K562 (cell line): ENCODE results near the gene CREB3L2. TPM values are rescaled to one million over a fixed set of nuclear protein-coding genes. Genes with fewer than 3 reads are reported as not detected.

Source experiments
- ATAC-seq: fragments of 200-7000 bp; cut with Tn5 transposase; 3 replicates; pipeline ENCODE4 v1.9.1; 2020; ENCODE audit warnings: moderate library complexity
- BruUV-seq: library from RNA; stranded (reverse); fragments of 400-500 nt; replicated peaks from 2 replicates; lab custom pipeline; 2021; lab: Mats Ljungman, UMichigan
- CTCF ChIA-PET: fragments of 300-600 bp; formaldehyde crosslinking; extraction: SDS; loops from one replicate; lab custom pipeline; 2021; ENCODE audit warnings: low intra/inter-chr PET ratio; lab: Yijun Ruan, JAX
- POLR2A ChIA-PET: fragments of 300-600, 350-650 bp; sonication (Branson Sonifier 250); formaldehyde crosslinking; extraction: SDS; loops from one replicate; lab custom pipeline; 2021; ENCODE audit warnings: antibody characterized with exemption, inconsistent platforms; lab: Yijun Ruan, JAX
- DNase-seq, 4 experiments: peaks; one replicate each; pipeline versions ENCODE4 v3.0.0 to v3.0.0-alpha.2; 2011 to 2018; ENCODE audit warnings: low spot score in 3 of 4, mixed read lengths in 3 of 4; ENCODE audit errors: extremely low read depth in 1 of 4
- FAIRE-seq: peaks from 2 replicates; lab custom pipeline; 2011; peaks lifted over from hg19 to GRCh38; lab: Jason Lieb, UNC
- H2AFZ ChIP-seq: 2 replicates; pipeline ENCODE4 v1.6.0; 2011; ENCODE audit warnings: low read depth, low read length, control low read depth, inconsistent platforms
- H3K27ac ChIP-seq: fragments of 200-600 bp; 3 replicates; pipeline ENCODE4 v1.8.0; 2011; ENCODE audit warnings: low read depth, mild to moderate bottlenecking, control low read depth, inconsistent platforms, low read length, moderate library complexity, mixed read lengths; ENCODE audit errors: extremely low read depth
- H3K27me3 ChIP-seq, 2 experiments: fragments of 300-600 bp in 1 of 2; 2 replicates in 1 of 2; 3 replicates in 1 of 2; pipeline versions ENCODE4 v1.6.0 to v1.8.0; 2011; ENCODE audit warnings: inconsistent platforms in 2 of 2, low read length in 2 of 2, mild to moderate bottlenecking in 1 of 2, mixed read lengths in 1 of 2, moderate library complexity in 1 of 2; ENCODE audit not compliant: control insufficient read depth in 2 of 2, insufficient read depth in 2 of 2
- H3K36me3 ChIP-seq: fragments of 300-600 bp; 3 replicates; pipeline ENCODE4 v1.8.0; 2011; ENCODE audit warnings: mild to moderate bottlenecking, low read length, inconsistent platforms; ENCODE audit not compliant: control insufficient read depth, insufficient read depth
- H3K4me1 ChIP-seq, 2 experiments: fragments of 200-600 bp in 1 of 2; replicated peaks in 1 of 2; 2 replicates in 1 of 2; 3 replicates in 1 of 2; pipeline versions ENCODE4 v1.5.1 to v1.8.0; 2011; ENCODE audit warnings: inconsistent platforms in 2 of 2, low read length in 2 of 2, mild to moderate bottlenecking in 1 of 2, mixed read lengths in 1 of 2, moderate library complexity in 1 of 2; ENCODE audit not compliant: control insufficient read depth in 2 of 2, insufficient read depth in 2 of 2
- H3K4me2 ChIP-seq: 2 replicates; pipeline ENCODE4 v1.6.1; 2011; ENCODE audit warnings: low read length, control low read depth, inconsistent platforms, mixed read lengths; ENCODE audit not compliant: insufficient read depth
- H3K4me3 ChIP-seq: fragments of 200-600 bp; sonication (generic), shearing (Covaris generic); 2 replicates; pipeline ENCODE4 v1.5.1; 2016; ENCODE audit warnings: control low read depth, inconsistent platforms
- H3K79me2 ChIP-seq: fragments of 200-600 bp; 3 replicates; pipeline ENCODE4 v1.8.0; 2011; ENCODE audit warnings: low read length, inconsistent platforms; ENCODE audit not compliant: control insufficient read depth, insufficient read depth
- H3K9ac ChIP-seq, 2 experiments: 2 replicates each; pipeline versions ENCODE4 v1.6.0 to v1.6.1; 2011; ENCODE audit warnings: low read depth in 2 of 2, low read length in 2 of 2, control low read depth in 1 of 2, inconsistent platforms in 1 of 2, mild to moderate bottlenecking in 1 of 2, mixed read lengths in 1 of 2; ENCODE audit not compliant: insufficient read depth in 1 of 2
- H3K9me1 ChIP-seq: one replicate; pipeline ENCODE4 v1.6.0; 2011; ENCODE audit warnings: inconsistent platforms, mild to moderate bottlenecking, low read length, moderate library complexity; ENCODE audit not compliant: control insufficient read depth, insufficient read depth
- H3K9me3 ChIP-seq: replicated peaks from 2 replicates; pipeline ENCODE4 v1.5.1; 2011; ENCODE audit warnings: low read depth, low read length, inconsistent platforms; ENCODE audit not compliant: control insufficient read depth, insufficient read depth
- H4K20me1 ChIP-seq: replicated peaks from 2 replicates; pipeline ENCODE4 v1.6.1; 2011; ENCODE audit warnings: low read length, inconsistent platforms, mixed read lengths; ENCODE audit not compliant: control insufficient read depth, insufficient read depth
- ADNP ChIP-seq: fragments of 200-800 bp; sonication (Bioruptor generic); IDR thresholded peaks from 2 replicates; pipeline ENCODE4 v1.6.1; 2016; ENCODE audit warnings: missing genetic modification characterization, missing compliant biosample characterization
- ATF6 ChIP-seq: sonication (generic); formaldehyde crosslinking; IDR thresholded peaks from 2 replicates; pipeline ENCODE4 v1.4.0; 2020; ENCODE audit warnings: mild to moderate bottlenecking, missing genetic modification reagents
- BCL6 ChIP-seq: fragments of 250-450 bp; sonication (Bioruptor Pico); IDR thresholded peaks from 2 replicates; pipeline ENCODE4 v1.4.0; 2020
- BRD9 ChIP-seq: fragments of 450-650 bp; IDR thresholded peaks from 2 replicates; pipeline ENCODE4 v1.6.1; 2018; ENCODE audit warnings: low read depth; ENCODE audit not compliant: partially characterized antibody
- GTF2F1 ChIP-seq: IDR thresholded peaks from 2 replicates; pipeline ENCODE4 v1.6.1; 2011; ENCODE audit warnings: low read depth, low read length, improper control_type of control experiment
- HBP1 ChIP-seq: fragments of 450-650 bp; formaldehyde crosslinking; IDR thresholded peaks from 2 replicates; pipeline ENCODE4 v1.4.0; 2022; ENCODE audit warnings: missing genetic modification characterization
- HEY1 ChIP-seq: fragments of 250-450 bp; sonication (Bioruptor Pico); IDR thresholded peaks from 2 replicates; pipeline ENCODE4 v1.5.0; 2020; ENCODE audit warnings: mild to moderate bottlenecking, moderate library complexity, borderline replicate concordance
- HOXB6 ChIP-seq: fragments of 250-450 bp; sonication (Bioruptor Pico); IDR thresholded peaks from 2 replicates; pipeline ENCODE4 v1.5.1; 2022; ENCODE audit warnings: mild to moderate bottlenecking, borderline replicate concordance
- MCM7 ChIP-seq, 2 experiments: fragments of 450-650 bp; IDR thresholded peaks; 2 replicates each; pipeline ENCODE4 v1.6.1; 2016 to 2018
- MTA2 ChIP-seq: fragments of 450-650 bp; IDR thresholded peaks from 2 replicates; pipeline ENCODE4 v1.6.1; 2016; ENCODE audit warnings: low read depth
- NBN ChIP-seq: fragments of 450-650 bp; IDR thresholded peaks from 2 replicates; pipeline ENCODE4 v1.6.1; 2016; ENCODE audit warnings: low read depth, mild to moderate bottlenecking
- PHF8 ChIP-seq: fragments of 200-600 bp; sonication (generic); IDR thresholded peaks from 2 replicates; pipeline ENCODE4 v1.6.1; 2012; ENCODE audit warnings: mixed run types, mild to moderate bottlenecking, inconsistent platforms, low read length, moderate library complexity, borderline replicate concordance
- PML ChIP-seq: IDR thresholded peaks from 2 replicates; pipeline ENCODE4 v1.6.1; 2012; ENCODE audit warnings: low read length, inconsistent platforms
- SAP30 ChIP-seq: fragments of 200-600 bp; sonication (generic); IDR thresholded peaks from 2 replicates; pipeline ENCODE4 v1.6.1; 2012; ENCODE audit warnings: borderline replicate concordance, low read depth, mild to moderate bottlenecking, moderate library complexity, low read length, control low read depth, inconsistent platforms; ENCODE audit not compliant: insufficient read depth, poor library complexity, severe bottlenecking
- SP1 ChIP-seq: sonication (generic); formaldehyde crosslinking; IDR thresholded peaks from 2 replicates; pipeline ENCODE4 v1.8.1; 2022; ENCODE audit warnings: mild to moderate bottlenecking, missing genetic modification reagents
- WGBS: fragments of 100-300 bp; shearing (Covaris generic); methylation state at CpG from one replicate; pipeline ENCODE4 v1.1.6; 2016; ENCODE audit warnings: low coverage, mixed read lengths; ENCODE audit not compliant: insufficient coverage; ENCODE audit errors: missing lambda C conversion rate; 5-methylcytosine and 5-hydroxymethylcytosine counted together
- in situ Hi-C: fragments of 300-500 bp; cut with MboI; formaldehyde crosslinking; loops from 4 replicates; pipeline ENCODE4 v1.15.0; 2018; ENCODE audit warnings: inconsistent platforms, mixed read lengths
- intact Hi-C: fragments of 100-400 bp; cut with micrococcal nuclease; formaldehyde crosslinking; loops from 2 replicates; pipeline ENCODE4 v1.14.2; 2022
- polyA plus RNA-seq, 8 experiments: library from polyadenylated mRNA; depleted of rRNA in 4 of 8; stranded (reverse) in 5 of 8; unstranded in 3 of 8; fragments of >200 nt; fragmentation: Nextera tagmentation in 2 of 8; fragmentation: Illumina TruSeq in 1 of 8; extraction: Ambion mirVana in 2 of 8; extraction: Trizol in 1 of 8; gene quantifications; 2 replicates each; pipeline versions ENCODE4 v1.2.1 to v1.2.3, GENCODE V29; 2011 to 2014; ENCODE audit warnings: inconsistent platforms in 1 of 8, missing spikeins in 1 of 8
- total RNA-seq, 7 experiments: library from RNA; depleted of rRNA in 6 of 7; stranded (reverse); fragments of >200 nt in 6 of 7; fragmentation: Illumina TruSeq in 2 of 7; extraction: Trizol in 2 of 7; gene quantifications; 2 replicates each; pipeline versions ENCODE4 v1.2.1 to v1.2.3, GENCODE V29; 2011 to 2021; ENCODE audit warnings: low replicate concordance in 1 of 7

The CREB3L2 gene
- total and polyA plus RNA-seq, 9 of the 15 experiments (the other 6 are each of a cell fraction or from before 2014, with no cell fraction given), result 7.1 to 45.6 (median 15.8) TPM

- H3K9me1 ChIP-seq, result no peaks in the 10 kb centered on the region
- no peaks in the 10 kb centered on the region for H4K20me1 ChIP-seq
- in situ Hi-C loops (no loop called here), intact Hi-C loops (no loop called here)
- peaks cover 15 to 44% of the 10 kb centered on the region in 2 experiments for H3K4me1 ChIP-seq
- ChIA-PET CTCF (no interaction called here), POLR2A (no interaction called here)
- peaks cover 30% of the 10 kb centered on the region for H3K36me3 ChIP-seq
- no peak overlapping the region for H3K27ac ChIP-seq
- no peak overlapping the region for H2AFZ ChIP-seq
- BruUV-seq, result no TSS peak
- FAIRE-seq (no peak), ATAC-seq (no peak), DNase-seq (no peak)
- H3K79me2 ChIP-seq, result peaks cover 62% of the 10 kb centered on the region
- no peaks in the 10 kb centered on the region for H3K27me3 ChIP-seq
- no peaks in the 10 kb centered on the region for H3K9me3 ChIP-seq
- TF ChIP-seq BRD9 (no peak), GTF2F1 (no peak), MCM7 (IDR thresholded peaks at IDR 0.05) (no peak), HBP1 (CRISPR knock-in tag) (no peak)
- no peak overlapping the region for H3K9ac ChIP-seq
- H3K4me2 ChIP-seq, result no peak overlapping the region
- H3K4me3 ChIP-seq, result no peak overlapping the region
- 91% methylated on average over 2 of the region's 2 CpGs for WGBS
Observed at GRCh38 chr7:137930581-137930980, 71.3 kb downstream of the CREB3L2 start.

DNA sequence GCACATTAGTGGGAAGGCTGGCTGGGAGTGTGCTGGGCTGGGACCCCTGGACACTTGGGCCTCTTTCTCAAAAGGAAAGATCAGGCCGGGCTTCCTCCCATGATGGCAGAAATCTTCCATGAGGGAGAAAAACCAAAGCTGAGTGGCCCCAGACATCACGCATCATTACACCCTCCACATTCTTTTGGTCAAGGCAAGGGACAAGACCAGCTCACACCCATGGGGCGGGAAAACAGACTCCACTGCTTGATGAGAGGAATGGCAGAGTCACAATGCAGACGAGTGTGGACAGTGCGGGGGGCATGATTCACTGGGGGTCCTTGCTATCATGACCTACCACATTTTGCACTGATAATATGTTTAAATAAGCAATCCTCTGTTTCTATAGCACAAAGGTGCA lies 73.3 kb downstream of the CREB3L2 start:
- Histone ChIP-seq H3K79me2 (peaks cover 43% of the 10 kb centered on the region), H3K27me3 (no peaks in the 10 kb centered on the region; a peak in 1 of 5 replicates), H4K20me1 (no peaks in the 10 kb centered on the region), H3K4me2 (no peak overlapping the region), H3K9me1 (no peaks in the 10 kb centered on the region), H2AFZ (no peak overlapping the region), H3K36me3 (peaks cover 48% of the 10 kb centered on the region), H3K9ac (peak overlapping the region in 1 of 2 experiments; percentile 0; a peak in 1 of 4 replicates), H3K9me3 (no peaks in the 10 kb centered on the region), H3K4me3 (no peak overlapping the region), H3K4me1 (peaks cover 13 to 25% of the 10 kb centered on the region in 2 experiments), H3K27ac (no peak overlapping the region)
- 86% methylated on average over 4 of the region's 5 CpGs for WGBS
- no peak for ATAC-seq
- FAIRE-seq, result no peak
- CTCF ChIA-PET, result no interaction called here
- POLR2A ChIA-PET, result interaction anchor here (0.7 to 1.1 kb wide), 3 partner anchors 9 to 47 kb away, joined by 3 to 5 read pairs (median 3); no protein-coding TSS in a partner anchor
- in situ Hi-C loops (no loop called here), intact Hi-C loops (no loop called here)
- BruUV-seq, result no TSS peak
- no peak for DNase-seq
- TF ChIP-seq HEY1 (CRISPR knock-in tag) (no peak), NBN (no peak), MTA2 (no peak), SP1 (CRISPR knock-in tag) (no peak), PML (no peak), SAP30 (no peak), BCL6 (CRISPR knock-in tag) (no peak), PHF8 (no peak), ADNP (tag) (no peak), HOXB6 (CRISPR knock-in tag) (no peak), ATF6 (CRISPR knock-in tag) (no peak)
